CD4-positive, alpha-beta T cell treated with Interleukin-21 for 1 hour (primary cell): Measurements from ENCODE around the gene ENPP1.
"Not testable (repeated sequence)": the region's sequence is repeated elsewhere in the genome, so short reads cannot be mapped to it uniquely, and the experiment has no call there.

Experiments
- DNase-seq: peaks from one replicate; pipeline ENCODE4 v3.0.0-alpha.2; 2020

Gene ENPP1

GRCh38 chr6:131885237-131885636 lies 77.4 kb downstream of the ENPP1 start:
- no peak for DNase-seq

- DNase-seq = no peak
Observed at GRCh38 chr6:131886517-131886916, 78.7 kb downstream of the ENPP1 start.

- no peak for DNase-seq
Observed at GRCh38 chr6:131890091-131890490, 82.3 kb downstream of the ENPP1 start.

- DNase-seq = no peak
Observed at GRCh38 chr6:131893198-131893597, 85.4 kb downstream of the ENPP1 start.

- no peak for DNase-seq
Observed at GRCh38 chr6:131894493-131895424, 86.9 kb downstream of the ENPP1 start.

GRCh38 chr6:131897050-131897435 lies 89.2 kb downstream of the ENPP1 start:
- no peak for DNase-seq

GRCh38 chr6:131897621-131898020 lies 89.8 kb downstream of the ENPP1 start:
- no peak for DNase-seq

- no peak for DNase-seq
Observed at GRCh38 chr6:131898718-131899117, 90.9 kb downstream of the ENPP1 start.

GRCh38 chr6:131900231-131900630 lies 92.4 kb downstream of the ENPP1 start:
- DNase-seq = no peak

- not testable (repeated sequence) for DNase-seq
Observed at GRCh38 chr6:131901326-131901873, 93.6 kb downstream of the ENPP1 start.

GRCh38 chr6:131903734-131904133 lies 95.9 kb downstream of the ENPP1 start:
- DNase-seq = not testable (repeated sequence)

- not testable (repeated sequence) for DNase-seq
Observed at GRCh38 chr6:131908787-131909186, 101.0 kb downstream of the ENPP1 start.

GRCh38 chr6:131909408-131910218 lies 101.8 kb downstream of the ENPP1 start:
- DNase-seq = peak; percentile 76

GRCh38 chr6:131910219-131910589 lies 102.4 kb downstream of the ENPP1 start:
- DNase-seq = no peak

- DNase-seq = no peak
Observed at GRCh38 chr6:131910956-131911355, 103.1 kb downstream of the ENPP1 start.

GRCh38 chr6:131911951-131912350 lies 104.1 kb downstream of the ENPP1 start:
- DNase-seq = no peak

GRCh38 chr6:131914234-131914633 lies 106.4 kb downstream of the ENPP1 start:
- no peak for DNase-seq

GRCh38 chr6:131914967-131915751 lies 107.3 kb downstream of the ENPP1 start:
- DNase-seq = peak; percentile 54

GRCh38 chr6:131916091-131916796 lies 108.4 kb downstream of the ENPP1 start:
- not testable (repeated sequence) for DNase-seq

- no peak for DNase-seq
Observed at GRCh38 chr6:131916847-131917246, 109.0 kb downstream of the ENPP1 start.

- DNase-seq = no peak
Observed at GRCh38 chr6:131917318-131917717, 109.5 kb downstream of the ENPP1 start.
